Mammary epithelial cell (primary cell): Measurements from ENCODE around the gene RAB11FIP4.

Experiments
- CTCF ChIP-seq, 2 donors: IDR thresholded peaks in 1 of 2; conservative IDR thresholded peaks in 1 of 2; 2 replicates each; pipeline ENCODE4 v1.5.1; 2011 to 2012; ENCODE audit warnings: inconsistent platforms in 2 of 2, low read length in 2 of 2, mild to moderate bottlenecking in 2 of 2, control low read depth in 1 of 2, low read depth in 1 of 2; ENCODE audit not compliant: insufficient read depth in 1 of 2; ENCODE audit errors: extremely low read depth in 1 of 2
- EZH2 ChIP-seq: IDR thresholded peaks from 2 replicates; pipeline ENCODE4 v1.6.1; 2012; ENCODE audit warnings: low read length, inconsistent platforms, borderline replicate concordance

GRCh38 chr17:31530391-31530985 lies 139.0 kb downstream of the RAB11FIP4 start:
- TF ChIP-seq CTCF (conservative IDR thresholded peaks at IDR 0.05 in 1 of 2, IDR thresholded peaks at IDR 0.05 in 1 of 2; ENCODE audit: extremely low read depth in 1 of 2, insufficient read depth in 1 of 2, low read depth in 1 of 2, low read length in 2 of 2): no peak
- TF ChIP-seq EZH2: no peak
